DMS 273 (cell line): ENCODE data around the gene ADRB1.

Experiments
- DNase-seq: peaks from one replicate; lab custom pipeline; 2025; ENCODE audit not compliant: unreplicated experiment; lab: John Stamatoyannopoulos, UW

The ADRB1 gene

DNA sequence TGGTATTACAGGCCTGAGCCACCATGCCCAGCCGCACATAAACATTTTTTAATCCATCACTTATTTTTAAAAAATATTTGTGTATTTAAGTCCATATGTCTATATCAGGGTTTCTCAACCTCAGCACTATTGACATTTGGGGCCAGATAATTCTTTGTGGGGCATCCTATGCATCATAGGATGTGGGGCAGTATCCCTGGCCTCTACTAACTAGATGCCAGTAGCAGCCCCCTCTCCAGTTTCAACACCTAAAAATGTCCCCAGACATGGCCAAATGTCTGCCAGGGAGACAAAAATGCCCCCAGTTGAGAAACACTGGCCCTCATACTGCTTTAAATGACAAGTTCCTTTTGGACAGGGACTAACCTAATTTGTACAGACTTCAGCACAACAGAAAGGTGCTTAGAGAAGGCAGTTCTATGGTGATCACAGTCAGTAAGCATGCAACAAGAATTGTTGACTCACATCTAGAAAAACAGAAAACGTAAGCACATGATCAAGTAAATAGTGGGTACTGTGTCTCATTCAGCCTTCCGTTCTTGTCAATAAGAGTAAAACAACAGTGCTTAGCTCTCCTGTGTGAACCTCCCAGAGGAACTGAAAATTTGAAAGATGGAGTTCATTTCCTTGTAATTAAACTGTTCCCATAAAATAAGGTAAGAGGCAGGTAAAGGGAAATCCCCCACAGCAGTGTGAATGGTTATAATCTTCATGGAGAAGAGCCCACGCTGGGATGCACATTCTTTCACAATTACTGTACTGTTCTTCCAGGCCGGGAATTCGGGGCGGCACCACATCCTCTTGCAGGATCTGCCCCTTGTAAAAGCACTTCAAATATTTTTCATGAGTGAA lies 17.3 kb upstream of the ADRB1 start:
- DNase-seq, result no peak

DNA sequence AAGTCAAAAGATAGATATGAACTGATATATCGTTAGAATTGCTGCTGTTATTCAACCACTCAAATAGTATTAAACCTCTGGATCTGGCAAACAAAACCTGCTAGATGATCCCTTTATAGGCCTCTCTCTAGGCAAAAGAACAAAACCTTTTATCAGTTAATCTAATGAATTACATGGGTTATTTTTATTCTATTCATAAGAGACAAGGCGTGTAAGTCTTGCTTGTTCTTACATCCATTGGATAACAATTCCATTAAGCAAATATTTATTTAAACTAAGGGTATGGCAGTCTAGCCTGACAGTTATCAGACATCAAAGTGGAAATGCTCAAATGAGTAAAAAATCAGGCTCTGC lies 16.6 kb upstream of the ADRB1 start:
- no peak for DNase-seq

DNA sequence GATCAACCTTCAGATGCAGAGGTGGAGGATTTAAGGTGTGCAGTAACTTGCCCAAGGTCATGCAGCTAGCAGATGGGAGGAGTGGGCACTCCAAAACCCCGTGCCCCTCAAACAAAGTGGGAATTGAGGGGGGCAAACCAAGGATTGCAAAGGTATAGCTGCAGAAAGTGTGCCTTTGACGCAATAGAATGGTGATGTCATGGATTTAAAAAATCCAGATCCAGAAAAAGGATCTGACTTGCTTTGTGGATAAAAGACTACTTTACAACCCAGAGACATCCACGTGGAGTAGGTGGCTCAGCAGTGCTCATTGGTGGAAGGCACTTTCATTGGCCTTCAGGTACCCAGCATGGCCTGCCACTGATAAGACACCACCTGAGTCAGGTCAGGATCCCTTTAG lies 15.7 kb upstream of the ADRB1 start:
- DNase-seq, result no peak

DNA sequence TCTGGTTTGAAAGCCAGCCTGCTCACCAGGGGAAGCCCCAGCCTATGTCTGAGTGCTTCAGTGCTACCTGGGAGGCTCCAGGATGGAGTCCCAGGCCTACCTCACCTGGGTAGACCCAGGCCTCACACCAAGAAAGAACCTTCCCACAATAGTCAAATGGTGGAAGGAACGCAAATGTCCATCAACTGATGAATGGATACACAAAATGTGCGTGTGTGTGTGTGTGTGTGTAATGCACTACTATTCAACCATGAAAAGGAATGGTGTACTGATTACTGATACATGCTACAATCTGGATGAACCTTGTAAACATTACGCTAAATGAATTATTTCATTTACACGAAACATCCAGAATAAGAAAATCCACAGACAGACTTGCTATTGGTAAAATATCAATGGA lies 15.2 kb upstream of the ADRB1 start:
- no peak for DNase-seq

DNA sequence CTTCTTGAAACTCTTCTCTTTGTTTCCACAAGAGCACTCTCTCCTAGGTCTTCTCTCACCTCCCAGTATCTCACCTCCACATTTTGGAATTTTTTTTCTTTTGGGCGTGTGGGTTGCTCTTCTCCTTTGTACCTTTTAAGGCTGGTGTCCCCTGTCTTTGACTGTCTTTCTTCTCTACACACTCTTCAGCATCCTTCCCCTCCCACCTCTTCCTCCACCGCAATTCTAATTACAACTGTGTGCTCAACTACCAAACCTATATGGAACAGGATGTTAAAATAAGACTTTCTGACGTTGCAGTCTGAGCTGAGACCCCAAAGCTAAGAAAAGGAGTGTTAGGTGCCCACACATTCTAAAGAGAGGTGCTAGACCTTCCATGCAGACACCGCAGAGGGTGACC lies 14.0 kb upstream of the ADRB1 start:
- DNase-seq, result no peak

DNA sequence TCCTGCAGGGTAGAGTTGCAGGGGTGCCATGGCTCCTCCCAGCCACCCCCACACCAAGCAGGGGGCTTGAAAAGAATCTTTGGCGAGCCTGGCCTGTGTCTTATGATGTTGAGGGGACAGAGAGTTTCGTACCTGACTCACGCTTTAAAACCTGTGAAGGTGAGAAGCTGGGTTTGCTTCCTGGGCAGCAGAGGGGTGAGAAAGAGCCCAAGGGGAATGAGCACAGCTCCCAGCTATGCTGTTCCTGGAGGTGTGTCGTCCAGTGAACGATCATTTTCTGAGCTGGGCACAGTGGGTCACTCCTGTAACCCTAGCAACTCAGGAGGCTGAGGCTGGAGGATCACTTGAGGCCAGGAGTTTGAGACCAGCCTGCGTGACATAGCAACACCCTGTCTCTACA lies 13.5 kb upstream of the ADRB1 start:
- no peak for DNase-seq

DNA sequence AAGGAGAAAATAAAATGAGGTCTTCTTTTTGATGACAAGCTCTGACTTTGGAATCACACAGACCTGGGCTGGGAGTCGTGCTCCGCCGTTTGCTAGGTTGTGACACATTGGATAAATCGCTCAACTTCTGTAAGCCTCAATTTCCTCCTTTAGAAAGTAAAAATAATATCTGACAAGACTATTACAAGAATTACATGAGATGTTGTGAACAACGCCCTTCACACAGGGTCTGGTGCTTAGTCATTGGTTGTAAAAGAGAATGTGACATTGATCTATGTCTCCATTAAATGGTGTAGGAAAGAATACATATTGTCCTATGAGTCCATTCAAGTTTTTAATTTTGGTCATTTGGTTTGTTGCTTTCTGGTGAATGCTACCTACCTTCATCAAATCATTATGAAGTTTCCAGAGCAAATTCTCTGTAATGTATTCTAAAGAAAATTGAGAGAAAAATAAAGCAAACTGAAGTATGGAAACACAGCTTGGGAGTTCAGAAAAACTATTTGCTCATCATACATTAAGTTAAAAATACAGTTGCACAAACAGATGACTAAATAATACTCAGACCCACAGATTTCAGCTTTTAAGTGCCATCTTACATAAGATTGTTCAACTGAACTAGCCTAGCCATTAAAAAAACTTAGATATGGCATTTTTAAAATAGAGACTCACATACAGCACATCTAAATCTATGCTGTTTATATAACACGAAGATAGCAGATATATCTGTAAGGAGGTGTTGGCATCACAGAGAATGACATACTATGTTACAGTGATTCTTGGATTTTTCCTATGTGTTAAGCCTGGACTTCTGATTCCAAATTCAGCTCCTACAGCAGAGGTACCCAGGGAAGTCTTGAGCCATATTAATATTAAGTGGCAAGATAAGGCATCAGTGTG lies 12.3 kb upstream of the ADRB1 start:
- no peak for DNase-seq

DNA sequence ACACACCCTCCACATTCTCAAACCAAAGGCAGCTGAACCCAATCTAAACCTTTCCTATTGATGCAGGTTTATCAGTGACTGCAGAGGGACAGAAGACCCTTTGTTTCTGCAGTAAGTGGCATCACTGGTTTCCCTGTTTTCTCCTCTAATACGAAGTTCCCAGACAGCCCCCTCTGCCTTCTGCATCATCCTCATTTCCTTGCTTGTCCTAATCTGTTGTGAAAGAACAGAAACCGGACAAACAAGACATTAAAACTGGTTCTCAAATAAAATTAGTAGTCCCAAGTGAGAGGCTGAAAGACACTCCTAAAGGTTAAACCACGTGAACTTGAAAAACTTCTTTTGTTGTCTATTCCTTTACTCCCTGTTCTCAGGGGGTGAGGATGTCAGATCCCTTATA lies 10.1 kb upstream of the ADRB1 start:
- DNase-seq, result no peak

DNA sequence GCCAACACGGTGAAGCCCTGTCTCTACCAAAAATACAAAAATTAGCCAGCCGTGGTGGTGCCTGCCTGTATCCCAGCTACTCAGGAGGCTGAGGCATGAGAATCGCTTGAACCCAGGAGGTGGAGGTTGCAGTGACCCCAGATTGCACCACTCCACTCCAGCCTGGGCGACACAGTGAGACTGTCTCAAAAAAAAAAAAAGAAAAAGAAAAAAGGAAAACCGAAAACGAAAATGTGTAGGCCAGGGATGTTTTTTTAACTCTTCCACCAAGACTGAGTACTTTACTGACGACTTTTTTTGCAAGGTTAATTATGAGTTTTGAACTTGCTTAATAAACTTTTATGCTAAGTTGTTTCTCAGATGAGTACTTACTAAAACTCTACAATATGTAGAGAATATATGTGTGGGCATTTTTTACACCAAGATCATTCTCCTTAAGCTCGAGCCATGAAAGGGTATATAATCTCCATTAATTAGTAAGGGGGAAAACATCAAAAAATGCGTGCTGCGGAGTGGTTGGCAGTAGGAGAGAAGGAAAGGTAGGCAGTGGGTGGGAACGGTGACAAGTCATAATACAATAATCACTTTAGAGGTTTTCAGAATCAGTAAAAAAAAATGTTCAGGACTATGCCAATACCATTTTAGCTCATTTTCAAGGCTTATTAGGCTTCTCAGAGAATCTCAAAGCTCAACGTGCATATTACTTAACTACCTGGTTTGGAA lies 8.6 kb upstream of the ADRB1 start:
- DNase-seq, result no peak

DNA sequence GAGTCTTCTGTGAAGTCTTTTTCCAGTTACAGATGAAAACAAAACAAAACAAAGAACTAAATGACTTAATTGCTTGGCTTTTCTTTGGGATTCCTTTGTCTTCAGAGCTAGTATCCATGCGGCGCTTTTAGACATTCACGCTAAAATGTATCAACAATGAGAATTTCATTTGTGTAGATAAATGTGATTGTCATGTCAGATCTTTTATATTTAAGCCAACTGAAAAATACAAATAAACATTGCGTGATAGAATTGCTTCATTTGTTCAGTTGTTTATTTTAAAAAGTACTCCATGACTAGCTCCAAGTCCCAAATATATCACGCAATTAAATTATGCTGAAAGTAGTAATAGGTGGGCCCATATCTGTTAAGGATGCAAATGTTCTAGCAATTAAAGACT lies 7.9 kb upstream of the ADRB1 start:
- DNase-seq, result no peak

DNA sequence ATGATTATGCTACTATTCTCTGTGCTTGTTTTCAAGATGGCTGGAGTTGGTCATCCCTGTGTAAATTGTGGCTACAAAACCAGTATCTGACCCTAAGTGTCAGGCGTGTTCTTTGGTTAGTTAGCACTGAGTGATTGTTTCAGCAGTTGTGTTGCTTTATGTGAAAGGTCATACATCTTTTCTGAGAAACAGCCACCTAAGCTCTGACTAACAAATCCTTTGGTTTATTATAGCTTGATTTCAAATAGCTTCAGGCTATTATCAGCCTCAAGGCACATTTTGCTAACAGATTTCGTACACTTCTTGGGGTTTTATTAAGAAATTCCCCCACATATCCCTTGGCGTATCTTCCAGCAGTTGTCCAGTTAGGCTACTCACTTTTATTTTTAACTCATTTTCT lies 4.8 kb upstream of the ADRB1 start:
- no peak for DNase-seq

DNA sequence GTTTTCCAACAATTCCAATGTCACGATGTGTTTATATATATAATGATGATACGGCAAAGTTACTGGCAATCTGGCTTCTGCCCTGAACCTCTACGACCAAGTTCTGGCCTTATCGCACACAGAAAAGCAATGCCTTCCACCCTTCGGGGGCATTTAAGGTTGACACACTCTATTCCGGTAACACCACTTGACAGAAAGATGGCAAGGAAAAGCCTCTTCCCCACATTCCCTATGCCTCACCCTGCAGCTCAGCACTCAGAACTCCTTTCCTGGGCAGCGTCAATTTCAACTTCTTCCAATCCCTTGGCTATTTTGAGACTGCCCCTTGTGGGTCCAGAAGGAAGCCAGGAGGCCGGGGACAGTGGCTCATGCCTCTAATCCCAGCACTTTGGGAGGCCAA lies 2.5 kb upstream of the ADRB1 start:
- no peak for DNase-seq

DNA sequence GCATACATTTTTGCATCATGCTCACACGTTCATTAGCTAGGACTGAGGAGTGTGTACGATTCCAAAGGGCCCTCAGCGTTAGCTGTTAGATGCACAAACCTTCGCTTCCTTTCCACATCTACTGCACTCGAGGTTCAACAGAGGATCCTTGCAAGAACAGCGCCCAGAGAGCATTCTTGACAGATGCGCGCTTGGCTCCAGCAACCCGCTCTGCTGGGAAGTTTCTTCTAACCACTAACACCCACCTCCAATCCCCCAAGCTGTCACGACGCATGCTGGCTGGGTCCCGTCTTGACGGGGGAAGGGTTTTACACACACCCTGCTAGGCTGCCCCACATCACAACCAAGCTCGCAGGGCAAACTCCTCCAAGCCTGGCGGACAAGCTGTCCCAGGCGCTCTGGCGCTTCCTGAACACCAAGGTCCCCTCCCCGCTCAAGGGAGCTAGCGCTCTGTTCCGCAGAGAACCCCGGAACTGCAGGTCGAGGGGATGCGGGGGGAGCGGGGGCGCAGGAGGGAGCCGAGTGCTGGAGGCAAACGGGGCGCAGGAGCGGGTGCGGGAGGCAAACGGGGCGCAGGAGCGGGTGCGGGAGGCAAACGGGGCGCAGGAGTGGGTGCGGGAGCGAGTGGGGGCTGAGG lies 653 bp upstream of the ADRB1 start:
- peak; percentile 90 for DNase-seq

DNA sequence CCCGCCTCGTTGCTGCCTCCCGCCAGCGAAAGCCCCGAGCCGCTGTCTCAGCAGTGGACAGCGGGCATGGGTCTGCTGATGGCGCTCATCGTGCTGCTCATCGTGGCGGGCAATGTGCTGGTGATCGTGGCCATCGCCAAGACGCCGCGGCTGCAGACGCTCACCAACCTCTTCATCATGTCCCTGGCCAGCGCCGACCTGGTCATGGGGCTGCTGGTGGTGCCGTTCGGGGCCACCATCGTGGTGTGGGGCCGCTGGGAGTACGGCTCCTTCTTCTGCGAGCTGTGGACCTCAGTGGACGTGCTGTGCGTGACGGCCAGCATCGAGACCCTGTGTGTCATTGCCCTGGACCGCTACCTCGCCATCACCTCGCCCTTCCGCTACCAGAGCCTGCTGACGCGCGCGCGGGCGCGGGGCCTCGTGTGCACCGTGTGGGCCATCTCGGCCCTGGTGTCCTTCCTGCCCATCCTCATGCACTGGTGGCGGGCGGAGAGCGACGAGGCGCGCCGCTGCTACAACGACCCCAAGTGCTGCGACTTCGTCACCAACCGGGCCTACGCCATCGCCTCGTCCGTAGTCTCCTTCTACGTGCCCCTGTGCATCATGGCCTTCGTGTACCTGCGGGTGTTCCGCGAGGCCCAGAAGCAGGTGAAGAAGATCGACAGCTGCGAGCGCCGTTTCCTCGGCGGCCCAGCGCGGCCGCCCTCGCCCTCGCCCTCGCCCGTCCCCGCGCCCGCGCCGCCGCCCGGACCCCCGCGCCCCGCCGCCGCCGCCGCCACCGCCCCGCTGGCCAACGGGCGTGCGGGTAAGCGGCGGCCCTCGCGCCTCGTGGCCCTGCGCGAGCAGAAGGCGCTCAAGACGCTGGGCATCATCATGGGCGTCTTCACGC lies 825 bp downstream of the ADRB1 start:
- DNase-seq, result peak; percentile 49

DNA sequence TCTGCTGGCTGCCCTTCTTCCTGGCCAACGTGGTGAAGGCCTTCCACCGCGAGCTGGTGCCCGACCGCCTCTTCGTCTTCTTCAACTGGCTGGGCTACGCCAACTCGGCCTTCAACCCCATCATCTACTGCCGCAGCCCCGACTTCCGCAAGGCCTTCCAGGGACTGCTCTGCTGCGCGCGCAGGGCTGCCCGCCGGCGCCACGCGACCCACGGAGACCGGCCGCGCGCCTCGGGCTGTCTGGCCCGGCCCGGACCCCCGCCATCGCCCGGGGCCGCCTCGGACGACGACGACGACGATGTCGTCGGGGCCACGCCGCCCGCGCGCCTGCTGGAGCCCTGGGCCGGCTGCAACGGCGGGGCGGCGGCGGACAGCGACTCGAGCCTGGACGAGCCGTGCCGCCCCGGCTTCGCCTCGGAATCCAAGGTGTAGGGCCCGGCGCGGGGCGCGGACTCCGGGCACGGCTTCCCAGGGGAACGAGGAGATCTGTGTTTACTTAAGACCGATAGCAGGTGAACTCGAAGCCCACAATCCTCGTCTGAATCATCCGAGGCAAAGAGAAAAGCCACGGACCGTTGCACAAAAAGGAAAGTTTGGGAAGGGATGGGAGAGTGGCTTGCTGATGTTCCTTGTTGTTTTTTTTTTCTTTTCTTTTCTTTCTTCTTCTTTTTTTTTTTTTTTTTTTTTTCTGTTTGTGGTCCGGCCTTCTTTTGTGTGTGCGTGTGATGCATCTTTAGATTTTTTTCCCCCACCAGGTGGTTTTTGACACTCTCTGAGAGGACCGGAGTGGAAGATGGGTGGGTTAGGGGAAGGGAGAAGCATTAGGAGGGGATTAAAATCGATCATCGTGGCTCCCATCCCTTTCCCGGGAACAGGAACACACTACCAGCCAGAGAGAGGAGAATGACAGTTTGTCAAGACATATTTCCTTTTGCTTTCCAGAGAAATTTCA lies 1.7 kb downstream of the ADRB1 start:
- peak; percentile 66 for DNase-seq

DNA sequence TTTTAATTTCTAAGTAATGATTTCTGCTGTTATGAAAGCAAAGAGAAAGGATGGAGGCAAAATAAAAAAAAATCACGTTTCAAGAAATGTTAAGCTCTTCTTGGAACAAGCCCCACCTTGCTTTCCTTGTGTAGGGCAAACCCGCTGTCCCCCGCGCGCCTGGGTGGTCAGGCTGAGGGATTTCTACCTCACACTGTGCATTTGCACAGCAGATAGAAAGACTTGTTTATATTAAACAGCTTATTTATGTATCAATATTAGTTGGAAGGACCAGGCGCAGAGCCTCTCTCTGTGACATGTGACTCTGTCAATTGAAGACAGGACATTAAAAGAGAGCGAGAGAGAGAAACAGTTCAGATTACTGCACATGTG lies 2.4 kb downstream of the ADRB1 start:
- DNase-seq, result peak; percentile 24

DNA sequence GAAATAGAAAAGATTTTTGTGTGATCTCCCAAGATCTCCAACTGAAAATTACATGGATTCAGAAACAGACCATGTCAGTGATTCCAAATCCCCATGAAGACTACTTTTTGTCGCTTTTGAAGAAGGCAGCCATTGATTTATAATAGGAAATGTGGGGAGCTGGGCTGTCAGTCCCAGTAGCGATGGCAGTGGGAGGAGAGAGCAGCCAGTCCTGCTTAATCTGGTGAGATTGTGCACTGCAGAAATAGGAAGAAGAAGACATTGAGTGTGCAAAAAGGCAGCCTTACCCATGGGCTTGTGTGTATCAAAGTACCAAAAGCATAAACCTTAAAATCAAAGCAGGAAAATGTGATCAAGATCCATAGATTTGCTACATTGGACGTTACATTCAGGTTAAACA lies 4.8 kb downstream of the ADRB1 start:
- DNase-seq, result peak; percentile 21

DNA sequence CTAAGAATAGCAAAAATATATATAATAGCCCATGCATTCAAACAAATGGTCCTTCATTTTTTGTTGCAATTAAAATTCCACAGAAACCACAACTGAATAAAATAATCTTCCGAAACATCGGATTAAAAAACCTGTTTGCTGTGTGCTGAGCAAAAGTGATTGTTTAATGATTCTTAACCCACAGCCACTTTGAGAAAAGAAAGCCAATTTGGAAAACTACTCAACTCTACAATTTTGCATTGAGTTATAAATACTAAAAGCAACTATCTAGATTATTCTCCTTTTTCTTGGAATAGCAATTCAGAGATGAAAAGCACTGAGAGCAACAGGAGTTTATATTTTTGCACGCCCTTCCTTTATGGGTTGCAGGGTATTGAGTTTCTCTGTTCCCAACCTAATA lies 8.0 kb downstream of the ADRB1 start:
- no peak for DNase-seq

DNA sequence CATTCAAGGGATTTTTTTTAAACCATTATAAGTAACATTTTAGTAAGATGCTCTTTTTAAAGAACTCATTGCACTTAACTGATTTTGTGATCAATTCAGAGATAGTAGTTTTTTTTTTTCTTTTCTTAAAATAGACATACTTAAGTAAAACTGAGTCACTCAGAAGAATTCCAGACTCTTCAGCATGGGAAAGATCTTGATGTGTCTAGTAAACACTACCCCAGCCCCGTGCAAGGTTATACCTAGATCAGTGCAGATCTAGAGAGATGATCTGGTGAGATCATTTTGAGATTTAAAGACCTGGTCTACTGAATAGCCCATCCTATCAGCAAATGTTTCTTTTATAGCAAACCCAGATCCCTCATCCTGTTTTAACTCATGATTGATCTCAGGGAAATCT lies 8.6 kb downstream of the ADRB1 start:
- DNase-seq, result no peak
